B cell (primary cell): Measurements from ENCODE around the gene PHOSPHO1.

ENCODE experiments used
- CTCF ChIP-seq: fragments of 200-600 bp; IDR thresholded peaks from one replicate; pipeline ENCODE4 v1.8.0; 2022; ENCODE audit warnings: antibody characterized with exemption, mild to moderate bottlenecking
- EZH2 ChIP-seq: IDR thresholded peaks from 2 replicates; pipeline ENCODE4 v1.6.1; 2012; ENCODE audit warnings: borderline replicate concordance, low read depth, mild to moderate bottlenecking, moderate library complexity, low read length; ENCODE audit not compliant: insufficient read depth, poor library complexity, severe bottlenecking

GRCh38 chr17:49190932-49191331 is 39.7 kb downstream of the PHOSPHO1 start:
- TF ChIP-seq CTCF (no peak), EZH2 (no peak)
